Stomach (tissue), 9 donors: ENCODE measurements around the gene QSER1. TPM values are rescaled to one million over a fixed set of nuclear protein-coding genes. Genes with fewer than 3 reads are reported as not detected.
A peak's percentile ranks its signal among the peaks of the same experiment; 100 is the strongest.

ENCODE experiments used
- DNase-seq, 2 donors: peaks; one replicate each; pipeline versions ENCODE4 v3.0.0 to v3.0.0-alpha.2; 2013 to 2019
- H3K27ac ChIP-seq, 5 donors: fragments of 200-600 bp in 4 of 5; sonication (generic) in 4 of 5; one replicate each; pipeline ENCODE4 v1.5.1; 2013 to 2019; ENCODE audit warnings: mild to moderate bottlenecking in 1 of 5, moderate library complexity in 1 of 5
- H3K27me3 ChIP-seq, 3 donors: fragments of 200-600 bp; sonication (generic); one replicate each; pipeline ENCODE4 v1.5.1; 2017 to 2019; ENCODE audit warnings: mixed run types in 1 of 3
- H3K36me3 ChIP-seq, 4 donors: fragments of 200-600 bp; sonication (generic); 1 replicate in 3 of 4; 2 replicates in 1 of 4; pipeline ENCODE4 v1.5.1; 2016 to 2019
- H3K4me1 ChIP-seq, 4 donors: fragments of 200-600 bp; sonication (generic); one replicate each; pipeline ENCODE4 v1.5.1; 2016 to 2019
- H3K4me3 ChIP-seq, 4 donors: fragments of 200-600 bp; sonication (generic) in 3 of 4; one replicate each; pipeline ENCODE4 v1.5.1; 2016 to 2019; ENCODE audit warnings: mild to moderate bottlenecking in 1 of 4
- H3K9me3 ChIP-seq, 4 donors: fragments of 200-600 bp; sonication (generic); one replicate each; pipeline ENCODE4 v1.5.1; 2016 to 2019
- EP300 ChIP-seq: sonication (generic); formaldehyde crosslinking; IDR thresholded peaks from one replicate; pipeline ENCODE4 v1.6.1; 2017; ENCODE audit warnings: antibody characterized with exemption
- POLR2A ChIP-seq, 4 donors: fragments of 450-650 bp; IDR thresholded peaks; one replicate each; pipeline ENCODE4 v1.6.1; 2016; ENCODE audit warnings: antibody characterized with exemption in 4 of 4, control low read depth in 2 of 4, mild to moderate bottlenecking in 1 of 4, moderate library complexity in 1 of 4
- POLR2AphosphoS5 ChIP-seq, 3 donors: sonication (generic); formaldehyde crosslinking; IDR thresholded peaks; one replicate each; pipeline ENCODE4 v1.6.1; 2016; ENCODE audit warnings: antibody characterized with exemption in 3 of 3
- WGBS, 5 donors: extraction: QIAGEN DNeasy Blood & Tissue Kit in 3 of 5; methylation state at CpG; one replicate each; pipeline versions ENCODE4 v1.1.5 to v1.1.7; 2013 to 2018; 5-methylcytosine and 5-hydroxymethylcytosine counted together
- intact Hi-C: fragments of 100-400 bp; cut with DNase I; formaldehyde crosslinking; loops from one replicate; pipeline ENCODE4 v1.15.1; 2023; ENCODE audit warnings: low total_unique reads
- polyA plus RNA-seq, 3 donors: library from polyadenylated mRNA; stranded (reverse); fragments of 200-250 nt; gene quantifications; one replicate each; pipeline ENCODE4 v1.2.3, GENCODE V29; 2013
- total RNA-seq, 5 donors: library from RNA; depleted of rRNA; stranded (reverse); fragments of >200 nt; gene quantifications; one replicate each; pipeline versions ENCODE4 v1.1.0 to v1.2.3, GENCODE V29; 2014 to 2016
- TF ChIP-seq, protein P1 (sequence below), 7 experiments: fragments of 450-650 bp in 4 of 7; fragments of 200-600 bp in 3 of 7; sonication (generic) in 3 of 7; IDR thresholded peaks; one replicate each; pipeline ENCODE4 v1.5.1; 2016 to 2019; ENCODE audit warnings: antibody characterized with exemption in 7 of 7, control low read depth in 2 of 7, mild to moderate bottlenecking in 1 of 7
- donor health status: healthy with polysubstance abuse.
- donor health status: Bipolar disorder and iron deficiency.
- donor health status: healthy.

The QSER1 gene
- total and polyA plus RNA-seq, 8 donors = 2.6 to 51.3 (median 13.5) TPM

DNA sequence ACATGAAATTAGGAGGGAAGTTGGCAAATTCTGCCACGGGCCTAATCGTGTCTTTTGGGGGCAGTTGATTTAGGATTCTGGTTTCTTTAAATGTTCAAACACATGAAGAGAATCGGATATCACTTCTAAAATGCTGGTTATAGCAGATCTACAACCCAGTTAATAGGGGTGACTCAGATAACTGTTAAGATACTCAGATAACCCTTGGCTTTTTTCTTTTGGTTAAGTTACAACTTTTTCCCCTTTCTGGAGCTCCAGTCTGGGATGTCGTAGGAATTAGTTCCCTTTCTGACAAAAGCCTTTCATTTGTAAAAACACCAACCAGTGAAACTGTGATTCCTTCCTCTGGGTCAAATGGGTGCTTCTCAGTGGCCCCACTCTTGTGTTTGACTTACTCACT is 124.0 kb downstream of the QSER1 start:
- H3K4me1 ChIP-seq = peaks cover 0 to 37% (median 18%) of the 10 kb centered on the region in 4 donors
- no peaks in the 10 kb centered on the region for H3K36me3 ChIP-seq
- DNase-seq = no peak
- TF ChIP-seq POLR2A (IDR thresholded peaks at IDR 0.05) (no peak), EP300 (no peak)
- TF ChIP-seq, protein P1, sequence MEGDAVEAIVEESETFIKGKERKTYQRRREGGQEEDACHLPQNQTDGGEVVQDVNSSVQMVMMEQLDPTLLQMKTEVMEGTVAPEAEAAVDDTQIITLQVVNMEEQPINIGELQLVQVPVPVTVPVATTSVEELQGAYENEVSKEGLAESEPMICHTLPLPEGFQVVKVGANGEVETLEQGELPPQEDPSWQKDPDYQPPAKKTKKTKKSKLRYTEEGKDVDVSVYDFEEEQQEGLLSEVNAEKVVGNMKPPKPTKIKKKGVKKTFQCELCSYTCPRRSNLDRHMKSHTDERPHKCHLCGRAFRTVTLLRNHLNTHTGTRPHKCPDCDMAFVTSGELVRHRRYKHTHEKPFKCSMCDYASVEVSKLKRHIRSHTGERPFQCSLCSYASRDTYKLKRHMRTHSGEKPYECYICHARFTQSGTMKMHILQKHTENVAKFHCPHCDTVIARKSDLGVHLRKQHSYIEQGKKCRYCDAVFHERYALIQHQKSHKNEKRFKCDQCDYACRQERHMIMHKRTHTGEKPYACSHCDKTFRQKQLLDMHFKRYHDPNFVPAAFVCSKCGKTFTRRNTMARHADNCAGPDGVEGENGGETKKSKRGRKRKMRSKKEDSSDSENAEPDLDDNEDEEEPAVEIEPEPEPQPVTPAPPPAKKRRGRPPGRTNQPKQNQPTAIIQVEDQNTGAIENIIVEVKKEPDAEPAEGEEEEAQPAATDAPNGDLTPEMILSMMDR (IDR thresholded peaks at IDR 0.05) = no peak
- peaks cover 0 to 11% (median 0%) of the 10 kb centered on the region in 3 donors for H3K27me3 ChIP-seq
- WGBS, 5 donors = 52 to 67% (median 58%) methylated on average over 4 of the region's 4 CpGs
- intact Hi-C loops = no loop called here
- peak overlapping the region in 2 of 5 donors; percentile 78 to 85 for H3K27ac ChIP-seq
- H3K9me3 ChIP-seq = no peaks in the 10 kb centered on the region
- H3K4me3 ChIP-seq = peak overlapping the region; percentile 62 to 85 (median 76)

DNA sequence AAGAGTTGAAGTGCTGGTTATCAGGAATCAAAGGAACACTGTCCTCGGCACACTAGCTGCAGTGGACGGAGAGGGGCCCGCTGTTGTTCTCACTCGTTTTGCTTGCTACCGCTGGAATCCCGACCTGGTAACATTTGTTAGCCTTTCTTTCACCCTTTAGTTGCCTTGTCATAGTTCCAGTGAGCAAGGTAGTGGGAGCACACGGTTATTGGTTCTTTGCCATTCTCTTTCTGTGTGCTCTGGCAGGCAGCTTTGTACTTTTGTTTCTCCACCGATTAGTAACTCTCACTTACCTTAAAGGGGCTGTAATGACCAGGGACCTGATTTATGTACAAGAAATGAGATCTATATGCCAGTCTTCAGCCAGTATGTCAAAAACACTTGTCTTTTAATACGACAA is 124.9 kb downstream of the QSER1 start:
- Histone ChIP-seq H3K4me3 (peak overlapping the region in 2 of 4 donors; percentile 2 to 18), H3K27me3 (peaks cover 0 to 11% (median 0%) of the 10 kb centered on the region in 3 donors), H3K27ac (peak overlapping the region in 1 of 5 donors; percentile 85), H3K36me3 (no peaks in the 10 kb centered on the region), H3K4me1 (peaks cover 0 to 43% (median 21%) of the 10 kb centered on the region in 4 donors), H3K9me3 (no peaks in the 10 kb centered on the region)
- intact Hi-C loops = no loop called here
- no peak for DNase-seq
- TF ChIP-seq, protein P1 (IDR thresholded peaks at IDR 0.05) = no peak
- TF ChIP-seq EP300 (no peak), POLR2A (IDR thresholded peaks at IDR 0.05) (no peak), POLR2AphosphoS5 (IDR thresholded peaks at IDR 0.05) (no peak)
- 25 to 69% (median 41%) methylated on average over 9 of the region's 9 CpGs for WGBS, 5 donors

DNA sequence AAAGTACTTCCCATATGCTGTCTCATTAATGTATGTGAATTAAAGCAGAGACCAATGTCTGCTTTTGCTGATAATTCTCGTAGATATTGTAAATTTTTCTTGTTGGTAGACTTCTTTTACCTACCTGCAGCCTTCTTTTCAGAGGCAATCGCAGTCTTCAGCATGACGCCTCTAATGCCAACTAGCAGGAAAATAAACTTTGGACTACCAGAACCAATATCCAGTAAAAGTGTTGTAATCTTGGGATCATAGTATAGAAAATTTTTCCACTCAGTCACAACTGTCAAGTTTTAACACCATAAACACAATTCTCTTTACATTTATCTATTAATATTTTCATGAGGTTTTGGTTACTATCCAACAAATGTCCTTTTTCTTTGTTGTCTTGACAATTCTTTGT is 125.4 kb downstream of the QSER1 start:
- H3K4me3 ChIP-seq = peak overlapping the region in 1 of 4 donors; percentile 2
- intact Hi-C loops = no loop called here
- H3K27ac ChIP-seq = peak overlapping the region in 1 of 5 donors; percentile 85
- H3K27me3 ChIP-seq = peaks cover 0 to 11% (median 0%) of the 10 kb centered on the region in 3 donors
- no peaks in the 10 kb centered on the region for H3K36me3 ChIP-seq
- 44 to 70% (median 56%) methylated on average over 3 of the region's 3 CpGs for WGBS, 5 donors
- TF ChIP-seq POLR2AphosphoS5 (IDR thresholded peaks at IDR 0.05) = no peak
- no peak for TF ChIP-seq POLR2A (IDR thresholded peaks at IDR 0.05)
- TF ChIP-seq EP300 = no peak
- TF ChIP-seq, protein P1 (IDR thresholded peaks at IDR 0.05) = no peak
- H3K9me3 ChIP-seq = no peaks in the 10 kb centered on the region
- peaks cover 0 to 47% (median 21%) of the 10 kb centered on the region in 4 donors for H3K4me1 ChIP-seq
- no peak for DNase-seq

DNA sequence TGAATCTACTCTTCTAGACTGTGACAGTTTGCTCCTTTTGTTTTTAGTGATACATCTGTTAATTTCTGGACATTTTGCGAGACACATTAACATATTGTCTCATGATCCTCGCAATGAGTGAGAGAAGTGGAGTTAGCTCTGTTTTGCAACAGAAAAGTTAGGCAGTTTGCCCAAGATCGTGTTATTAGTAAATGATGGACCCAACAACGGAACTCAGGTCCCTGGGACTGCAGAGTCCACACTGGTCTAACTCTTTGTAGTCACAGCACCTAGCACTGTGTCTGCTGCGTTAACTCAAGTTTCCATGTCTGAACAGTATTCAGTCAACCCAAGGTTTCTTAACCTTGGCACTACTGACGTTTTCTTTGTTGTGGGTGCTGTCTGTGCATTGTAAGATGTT is 126.2 kb downstream of the QSER1 start:
- intact Hi-C loops = no loop called here
- WGBS, 5 donors = 86 to 90% (median 89%) methylated on average over 6 of the region's 6 CpGs
- peaks cover 0 to 11% (median 0%) of the 10 kb centered on the region in 3 donors for H3K27me3 ChIP-seq
- H3K9me3 ChIP-seq = no peaks in the 10 kb centered on the region
- H3K4me3 ChIP-seq = no peak overlapping the region
- DNase-seq = no peak
- H3K36me3 ChIP-seq = no peaks in the 10 kb centered on the region
- no peak overlapping the region for H3K27ac ChIP-seq
- peaks cover 0 to 47% (median 21%) of the 10 kb centered on the region in 4 donors for H3K4me1 ChIP-seq
- TF ChIP-seq, protein P1 (IDR thresholded peaks at IDR 0.05) = no peak
- TF ChIP-seq POLR2A (IDR thresholded peaks at IDR 0.05) = no peak
- TF ChIP-seq EP300 = no peak
- no peak for TF ChIP-seq POLR2AphosphoS5 (IDR thresholded peaks at IDR 0.05)
